HG03097 (cell line): ENCODE measurements around the gene GSE1.

ENCODE experiments used
- ATAC-seq: cut with Tn5 transposase; IDR thresholded peaks from one replicate; pipeline ENCODE4 v1.9.1; 2021; ENCODE audit not compliant: unreplicated experiment, low FRiP score

Gene GSE1

DNA sequence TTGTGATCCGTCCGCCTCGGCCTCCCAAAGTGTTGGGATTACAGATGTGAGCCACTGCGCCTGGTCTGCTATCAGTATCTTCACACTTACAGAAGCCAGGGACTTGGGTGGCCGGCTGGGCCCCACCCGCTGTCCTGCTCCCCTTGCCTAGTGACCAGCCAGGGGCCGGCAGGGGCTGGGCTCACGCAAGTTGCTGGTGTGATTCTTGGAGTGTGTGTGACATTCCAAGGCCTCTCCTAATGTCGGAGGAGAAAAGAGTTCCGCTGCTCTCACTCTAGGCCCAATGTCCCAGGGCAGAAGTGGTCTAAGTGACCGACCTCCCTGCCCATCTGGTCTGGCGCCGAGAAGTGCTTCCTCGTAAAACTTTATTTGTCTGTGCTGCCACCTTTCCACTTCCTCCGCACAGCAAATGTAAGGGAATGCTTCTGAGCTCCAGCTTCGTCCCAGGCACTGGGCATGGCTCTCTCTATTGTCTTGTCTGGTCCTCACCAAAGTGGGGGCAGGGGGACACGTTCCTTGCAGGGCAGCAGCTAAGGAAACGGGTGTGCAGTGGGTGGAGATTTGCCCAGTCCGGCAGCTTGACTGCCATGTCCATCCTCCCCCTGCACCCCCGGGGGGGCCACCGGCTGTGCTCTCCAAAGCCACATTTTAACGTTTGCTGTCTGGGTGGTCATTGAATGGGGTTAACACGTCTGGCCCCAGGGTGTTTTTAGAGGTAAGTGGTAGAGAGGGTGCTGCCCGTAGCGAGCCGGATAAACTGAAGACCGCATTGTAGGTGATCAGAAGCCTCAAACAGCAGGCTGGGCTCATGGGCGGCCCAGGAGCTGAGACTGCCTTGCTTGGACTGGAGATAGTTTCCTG lies 7.8 kb upstream of the GSE1 start:
- ATAC-seq: no peak

- no peak for ATAC-seq
Observed at GRCh38 chr16:85605912-85606841, 6.9 kb upstream of the GSE1 start.

DNA sequence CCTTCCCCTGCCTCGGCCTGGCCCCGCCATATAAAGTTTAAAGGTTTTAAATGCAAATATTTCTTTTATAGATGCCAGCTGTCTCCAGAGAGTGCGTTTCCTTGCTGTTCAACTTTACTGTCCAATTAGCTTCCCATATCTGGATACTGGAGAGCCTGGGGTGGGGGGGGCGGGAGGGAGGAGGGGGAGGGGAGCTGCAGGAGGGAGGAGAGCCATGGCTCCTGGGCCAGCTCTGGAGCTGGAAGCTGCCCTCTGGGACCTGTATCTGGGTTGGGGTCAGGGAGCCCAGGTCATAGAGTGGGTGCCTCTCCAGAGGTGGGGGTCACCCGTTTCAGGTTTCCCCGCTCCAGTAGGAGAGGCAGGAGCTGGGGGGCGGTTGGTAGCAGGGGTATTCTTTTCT lies 6.2 kb upstream of the GSE1 start:
- no peak for ATAC-seq

- no peak for ATAC-seq
Observed at GRCh38 chr16:85607321-85607765, 5.8 kb upstream of the GSE1 start.

GRCh38 chr16:85607796-85608514 lies 5.2 kb upstream of the GSE1 start:
- no peak for ATAC-seq

DNA sequence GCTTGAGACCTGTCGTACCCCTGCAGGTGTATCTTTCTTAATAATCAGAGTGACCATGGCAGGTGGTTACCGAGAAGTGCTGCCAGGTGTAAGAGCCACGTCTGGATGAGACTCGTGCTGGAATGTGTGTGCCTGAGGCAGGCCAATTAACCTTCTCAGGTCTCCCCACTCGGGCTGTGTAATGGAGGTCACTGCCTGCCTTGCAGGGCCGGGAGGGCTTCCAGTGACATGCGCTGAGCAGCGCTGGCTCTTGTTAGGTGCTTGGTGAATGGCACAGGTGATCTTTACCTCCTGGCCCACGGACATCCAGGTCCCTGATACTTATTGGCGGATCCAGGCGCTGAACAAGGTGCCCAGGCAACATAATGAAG lies 4.6 kb upstream of the GSE1 start:
- no peak for ATAC-seq

DNA sequence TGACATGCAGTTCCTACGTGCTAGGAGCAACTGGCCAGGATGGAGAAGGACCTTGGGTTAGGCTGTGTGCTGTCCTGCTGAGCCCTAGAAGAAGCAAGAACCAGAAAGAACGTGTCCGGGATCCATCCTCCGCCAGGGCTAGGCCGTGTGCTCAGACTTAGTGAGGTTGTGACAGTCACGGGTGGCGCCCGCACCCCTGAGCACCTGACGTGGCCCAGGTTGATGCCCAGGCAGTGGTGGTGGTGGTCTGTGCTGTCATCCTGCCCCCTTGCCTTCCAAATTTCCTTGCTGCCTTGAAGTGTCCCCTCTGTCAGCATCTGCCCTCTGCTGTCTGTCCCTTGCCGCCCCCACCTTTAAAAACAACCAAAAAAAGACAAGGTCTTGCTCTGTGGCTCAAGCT lies 4.2 kb upstream of the GSE1 start:
- no peak for ATAC-seq

- ATAC-seq: no peak
Observed at GRCh38 chr16:85609539-85609938, 3.6 kb upstream of the GSE1 start.

DNA sequence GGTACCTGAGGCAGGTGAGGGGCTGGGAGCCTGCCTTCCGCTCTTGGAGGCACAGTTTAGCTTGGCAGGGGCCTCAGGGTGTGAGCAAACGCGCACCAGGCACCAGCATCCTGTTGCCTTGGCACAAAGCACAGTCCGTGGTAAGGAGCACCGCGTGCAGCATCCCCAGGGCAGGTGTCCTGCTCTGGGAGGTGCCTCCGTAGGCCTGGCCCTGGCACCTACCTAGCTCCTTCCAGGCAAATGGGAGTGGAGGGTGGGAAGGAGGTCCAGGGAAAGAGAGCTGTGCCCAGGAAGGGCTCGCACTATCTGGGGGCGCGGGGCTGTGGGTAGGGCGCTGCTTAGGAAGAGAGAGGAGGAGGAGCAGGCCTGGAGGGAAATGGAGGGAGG lies 3.1 kb upstream of the GSE1 start:
- ATAC-seq: no peak

DNA sequence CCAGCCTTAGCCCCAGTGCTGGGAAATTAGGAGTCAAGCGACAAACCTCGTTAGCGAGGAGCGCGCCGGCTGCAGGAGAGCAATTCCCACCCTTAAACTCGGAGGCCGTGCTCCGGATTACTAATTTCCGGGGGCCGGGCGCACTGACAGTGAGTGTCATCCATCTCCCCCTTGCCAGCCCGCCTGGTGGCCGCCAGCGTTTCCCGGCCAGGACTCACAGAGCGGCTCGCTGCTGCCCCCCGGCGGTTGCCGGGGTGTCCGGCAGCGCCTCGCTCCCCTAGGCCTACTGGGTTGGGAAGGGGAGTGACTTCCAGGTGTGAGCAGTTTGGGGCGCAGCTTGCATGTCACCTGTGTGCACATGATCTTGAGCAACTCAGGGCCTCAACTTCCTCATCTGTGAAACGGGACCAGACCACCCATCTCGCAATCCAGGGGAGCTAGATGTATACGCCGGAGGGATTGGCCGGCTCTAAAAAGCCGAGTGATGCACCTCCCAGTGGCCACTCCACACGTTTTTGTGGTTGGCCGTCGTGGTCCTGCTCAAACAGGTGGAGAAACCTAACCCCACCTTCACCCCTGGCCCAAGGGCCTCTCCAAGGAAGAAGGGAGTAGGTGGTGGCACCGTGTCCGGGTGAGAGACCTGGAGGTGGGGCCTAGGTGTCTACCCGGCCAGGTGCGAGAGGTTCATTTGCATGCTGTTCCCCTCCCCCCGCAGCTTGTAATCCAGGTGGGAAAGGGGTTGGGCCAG lies 2.5 kb upstream of the GSE1 start:
- peak; percentile 38 for ATAC-seq

DNA sequence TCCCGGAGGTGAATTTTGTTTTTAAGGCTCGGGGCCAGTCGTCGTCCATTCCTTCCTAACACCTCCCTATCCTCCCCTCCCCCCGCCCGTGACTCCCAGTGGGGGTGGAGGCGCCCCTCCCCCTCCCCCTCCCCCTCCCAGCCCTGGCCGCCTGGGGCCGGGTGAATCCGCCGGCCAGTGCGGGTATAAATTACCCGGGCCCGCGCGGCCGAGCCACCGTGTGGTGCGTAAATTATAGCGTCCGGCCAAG lies 2.0 kb upstream of the GSE1 start:
- ATAC-seq: no peak

DNA sequence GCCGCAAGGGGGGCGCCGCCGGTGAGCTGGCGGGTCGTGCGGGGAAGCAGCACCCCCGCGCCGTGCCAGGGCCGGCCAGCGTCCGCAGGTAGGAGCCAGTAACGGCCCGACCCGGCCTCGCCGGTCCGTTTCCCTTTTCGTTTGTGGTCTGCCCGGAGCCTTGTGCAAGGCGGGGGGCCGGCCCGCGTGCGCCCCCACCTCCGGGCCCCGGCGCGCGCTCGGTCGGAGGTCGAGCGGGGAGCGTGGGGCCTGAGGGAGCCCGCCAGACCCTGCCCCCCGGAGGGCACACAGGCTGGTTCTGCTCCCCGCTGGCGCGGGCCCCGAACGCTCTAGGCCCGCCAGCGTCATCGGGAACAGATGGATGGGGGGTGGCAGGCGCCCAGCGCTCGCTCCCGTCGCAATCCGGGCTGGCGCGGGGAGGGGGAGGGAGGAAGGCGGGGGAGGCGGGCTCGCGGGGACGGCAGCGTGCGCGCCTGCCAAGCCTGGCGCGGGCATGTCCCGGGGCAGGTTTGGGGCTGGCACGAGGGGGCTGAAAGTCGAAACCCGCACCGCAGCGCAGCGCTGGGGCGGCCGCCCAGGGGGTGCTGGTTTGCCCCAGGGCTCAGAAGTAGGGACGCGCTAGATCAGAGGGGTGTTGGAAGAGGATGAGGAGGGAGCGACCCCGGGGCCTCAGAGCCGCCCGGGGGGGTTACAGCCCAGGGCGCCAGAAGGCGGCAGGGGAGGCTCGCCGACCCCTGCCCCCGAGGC lies 1.5 kb upstream of the GSE1 start:
- ATAC-seq: no peak

DNA sequence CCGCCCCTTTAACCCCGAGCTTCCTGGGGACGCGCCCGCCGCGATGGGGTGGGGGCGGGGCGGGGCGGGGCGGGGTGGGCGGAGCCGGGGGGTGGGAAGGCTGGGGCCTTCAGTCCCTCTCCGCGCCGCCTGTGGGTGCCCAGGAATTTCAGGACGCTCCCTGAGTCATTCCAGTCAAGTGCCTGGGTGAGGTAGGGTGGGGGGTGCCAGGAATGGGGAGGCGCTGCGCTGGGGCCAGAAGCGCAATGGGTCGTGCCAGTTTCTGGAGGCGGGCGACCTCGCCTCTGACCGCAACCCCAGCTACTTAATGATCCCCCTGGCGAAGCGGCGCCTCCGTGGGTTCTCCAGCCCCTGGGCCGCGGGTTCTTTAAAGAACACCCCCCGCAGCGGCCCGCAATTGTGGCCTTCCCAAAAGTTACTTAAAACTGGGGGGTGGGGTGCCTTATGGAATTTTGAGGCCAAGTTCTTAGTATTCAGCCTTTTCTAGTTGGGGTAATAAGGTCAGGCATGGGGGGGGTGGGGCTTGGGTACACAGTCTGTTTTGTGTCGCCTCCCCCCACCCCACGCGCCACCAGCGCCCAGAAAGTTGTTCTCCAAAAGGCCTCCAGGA lies 826 bp upstream of the GSE1 start:
- ATAC-seq: no peak

- ATAC-seq: no peak
Observed at GRCh38 chr16:85613604-85614337, 649 bp downstream of the GSE1 start.

- no peak for ATAC-seq
Observed at GRCh38 chr16:85614338-85615013, 1.4 kb downstream of the GSE1 start.

- ATAC-seq: no peak
Observed at GRCh38 chr16:85615014-85615851, 2.1 kb downstream of the GSE1 start.

GRCh38 chr16:85615852-85616606 lies 2.9 kb downstream of the GSE1 start:
- ATAC-seq: no peak
